Heart left ventricle (tissue), 16 donors: Measurements from ENCODE around the gene ABCB7. TPM values are rescaled to one million over a fixed set of nuclear protein-coding genes. Genes with fewer than 3 reads are reported as not detected.
A peak's percentile ranks its signal among the peaks of the same experiment; 100 is the strongest.
"Not testable (repeated sequence)": the region's sequence is repeated elsewhere in the genome, so short reads cannot be mapped to it uniquely, and the experiment has no call there.

Experiments
- ATAC-seq, 4 donors: fragments of 200-7000 bp; cut with Tn5 transposase; one replicate each; pipeline ENCODE4 v1.9.1; 2020 to 2022; ENCODE audit warnings: moderate library complexity in 4 of 4, mild to moderate bottlenecking in 3 of 4, moderate number of reproducible peaks in 1 of 4
- DNase-seq, 5 donors: peaks; one replicate each; pipeline ENCODE4 v3.0.0-alpha.2; 2020
- H3K27ac ChIP-seq, 12 donors: fragments of 200-600 bp; sonication (generic) in 4 of 12; one replicate each; pipeline versions ENCODE4 v1.5.0 to v1.8.0; 2016 to 2022; ENCODE audit warnings: mild to moderate bottlenecking in 2 of 12
- H3K27me3 ChIP-seq, 9 donors: fragments of 200-600 bp; sonication (generic) in 2 of 9; one replicate each; pipeline versions ENCODE4 v1.5.1 to v1.8.0; 2016 to 2022; ENCODE audit warnings: mild to moderate bottlenecking in 3 of 9
- H3K36me3 ChIP-seq, 9 donors: fragments of 200-600 bp; sonication (generic) in 2 of 9; one replicate each; pipeline versions ENCODE4 v1.5.0 to v1.8.0; 2018 to 2022; ENCODE audit warnings: mild to moderate bottlenecking in 2 of 9
- H3K4me1 ChIP-seq, 12 donors: fragments of 200-600 bp; sonication (generic) in 4 of 12; one replicate each; pipeline versions ENCODE4 v1.5.0 to v1.8.0; 2016 to 2022; ENCODE audit warnings: mild to moderate bottlenecking in 3 of 12
- H3K4me3 ChIP-seq, 12 donors: fragments of 200-600 bp; sonication (generic) in 4 of 12; one replicate each; pipeline versions ENCODE4 v1.5.0 to v1.8.0; 2017 to 2022; ENCODE audit warnings: mild to moderate bottlenecking in 9 of 12, moderate library complexity in 4 of 12
- H3K9me3 ChIP-seq, 12 donors: fragments of 200-600 bp; sonication (generic) in 4 of 12; one replicate each; pipeline versions ENCODE4 v1.5.0 to v1.8.0; 2016 to 2022; ENCODE audit warnings: mild to moderate bottlenecking in 1 of 12
- CTCF ChIP-seq, 12 donors: fragments of 200-600 bp; sonication (generic) in 4 of 12; IDR thresholded peaks; one replicate each; pipeline versions ENCODE4 v1.5.0 to v1.8.0; 2018 to 2022; ENCODE audit warnings: antibody characterized with exemption in 12 of 12, mild to moderate bottlenecking in 5 of 12
- POLR2A ChIP-seq, 2 donors: fragments of 450-650 bp; IDR thresholded peaks; one replicate each; pipeline ENCODE4 v1.6.1; 2017; ENCODE audit warnings: antibody characterized with exemption in 2 of 2, mild to moderate bottlenecking in 2 of 2, moderate library complexity in 2 of 2
- WGBS, 4 donors: extraction: QIAGEN DNeasy Blood & Tissue Kit in 2 of 4; methylation state at CpG; one replicate each; pipeline versions ENCODE4 v1.1.5 to v1.1.7; 2013 to 2018; 5-methylcytosine and 5-hydroxymethylcytosine counted together
- intact Hi-C, 10 donors: fragments of 100-400 bp; cut with DNase I; formaldehyde crosslinking; loops; one replicate each; pipeline versions ENCODE4 v1.11.1 to v1.14.2; 2022
- polyA plus RNA-seq, 2 donors: library from polyadenylated mRNA; stranded (reverse); fragments of 200-250 nt; gene quantifications; one replicate each; pipeline ENCODE4 v1.2.3, GENCODE V29; 2013
- total RNA-seq, 9 donors: library from RNA; depleted of rRNA in 2 of 9; stranded (reverse); fragments of >200 nt in 2 of 9; fragmentation: NEBNext Ultra II Directional in 3 of 9; extraction: Animal tissue kit (Norgen Biotek cat#: 25700) in 3 of 9; gene quantifications; one replicate each; pipeline versions ENCODE4 v1.1.0 to v1.2.4, GENCODE V29; 2016 to 2023
- donor health status: ischemic (EF 13 %, LVEDD 7.1; RV severe dilation, severe dysfunction).
- donor health status: healthy with polysubstance abuse.
- donor health status: DM: no; HTN: yes; CAD: no.
- donor health status: DM: no; HTN: no; CAD: no.
- donor health status: ischemic (EF 25% LVEDD 6.9; RV normal size, moderate dysfunction).
- donor health status: ischemic (EF 25% LVEDD 5.7; RV mildly dilated, moderate dysfunction).
- donor health status: healthy.
- donor health status: DM: yes; HTN: yes; CAD: no.
- donor health status: ischemic (EF 35%, LVEDD 5.7; RV mildly dilated, moderate dysfunction).
- donor health status: nonischemic (EF 11% LVEDD 7.7; RV severe dilation, severe dysfunction).
- donor health status: DM: yes; HTN: yes; CAD: no.
- donor health status: PGD.
- donor health status: ischemic (EF 29% LVEDD 5.4; RV normal size, mild dysfunction).
- donor health status: nonischemic (EF 23%, LVEDD 6.1; RV moderate dilation, normal function).

ABCB7 gene
- total and polyA plus RNA-seq, 11 donors = 14.4 to 58.5 (median 32.8) TPM

- 42 to 50% (median 47%) methylated on average over 3 of the region's 3 CpGs for WGBS, 4 donors
- intact Hi-C loops = loop anchor here in 2 of 10 donors (10.0 kb wide), 1 partner anchor 123 kb away; the partner anchor contains the start of gene UPRT (in 2 of the 2)
- ATAC-seq (no peak), DNase-seq (no peak)
- H3K4me1 ChIP-seq = peaks cover 0 to 20% (median 5%) of the 10 kb centered on the region in 12 donors
- H3K36me3 ChIP-seq = peaks cover 0 to 2% (median 0%) of the 10 kb centered on the region in 9 donors
- no peak overlapping the region for H3K4me3 ChIP-seq
- peaks cover 0 to 6% (median 0%) of the 10 kb centered on the region in 12 donors for H3K9me3 ChIP-seq
- no peaks in the 10 kb centered on the region for H3K27me3 ChIP-seq
- H3K27ac ChIP-seq = no peak overlapping the region
- TF ChIP-seq POLR2A (IDR thresholded peaks at IDR 0.05) (no peak), CTCF (IDR thresholded peaks at IDR 0.05) (no peak)
Observed at GRCh38 chrX:75151827-75152592, 4.1 kb downstream of the ABCB7 start.

- H3K9me3 ChIP-seq = peaks cover 0 to 8% (median 0%) of the 10 kb centered on the region in 12 donors
- no peak for DNase-seq
- H3K27me3 ChIP-seq = no peaks in the 10 kb centered on the region
- peaks cover 0 to 2% (median 0%) of the 10 kb centered on the region in 9 donors for H3K36me3 ChIP-seq
- H3K4me1 ChIP-seq = peaks cover 0 to 14% (median 5%) of the 10 kb centered on the region in 12 donors
- intact Hi-C loops = loop anchor here in 2 of 10 donors (10.0 kb wide), 1 partner anchor 125 kb away; the partner anchor contains the start of gene UPRT (in 2 of the 2)
- TF ChIP-seq POLR2A (IDR thresholded peaks at IDR 0.05) = no peak
- no peak for TF ChIP-seq CTCF (IDR thresholded peaks at IDR 0.05)
- WGBS, 4 donors = 65 to 84% (median 81%) methylated on average over 1 of the region's 1 CpG
- no peak for ATAC-seq
- no peak overlapping the region for H3K27ac ChIP-seq
- H3K4me3 ChIP-seq = no peak overlapping the region
Observed at GRCh38 chrX:75149654-75150053, 6.4 kb downstream of the ABCB7 start.

GRCh38 chrX:75132672-75133071 is 23.4 kb downstream of the ABCB7 start:
- H3K27me3 ChIP-seq = no peaks in the 10 kb centered on the region
- intact Hi-C loops = no loop called here
- H3K4me1 ChIP-seq = peaks cover 0 to 6% (median 0%) of the 10 kb centered on the region in 12 donors
- DNase-seq (no peak), ATAC-seq (no peak)
- H3K27ac ChIP-seq = peak overlapping the region in 3 of 12 donors; percentile 4 to 23 (median 13)
- WGBS, 4 donors = 61 to 86% (median 75%) methylated on average over 5 of the region's 5 CpGs
- no peak overlapping the region for H3K4me3 ChIP-seq
- H3K9me3 ChIP-seq = peaks cover 0 to 14% (median 0%) of the 10 kb centered on the region in 12 donors
- no peaks in the 10 kb centered on the region for H3K36me3 ChIP-seq
- TF ChIP-seq POLR2A (IDR thresholded peaks at IDR 0.05) = no peak
- TF ChIP-seq CTCF (IDR thresholded peaks at IDR 0.05) = no peak

- Histone ChIP-seq H3K27ac (peak overlapping the region in 6 of 12 donors; percentile 1 to 52 (median 8)), H3K4me1 (peaks cover 0 to 6% (median 0%) of the 10 kb centered on the region in 12 donors), H3K36me3 (no peaks in the 10 kb centered on the region), H3K4me3 (no peak overlapping the region), H3K27me3 (no peaks in the 10 kb centered on the region), H3K9me3 (peaks cover 0 to 12% (median 0%) of the 10 kb centered on the region in 12 donors)
- DNase-seq (peak in 3 of 5 donors; percentile 5 to 39 (median 35)), ATAC-seq (peak in 3 of 4 donors; percentile 54 to 76 (median 66))
- intact Hi-C loops = no loop called here
- TF ChIP-seq POLR2A (IDR thresholded peaks at IDR 0.05) = no peak
- TF ChIP-seq CTCF (IDR thresholded peaks at IDR 0.05) = no peak
- 69 to 78% (median 70%) methylated on average over 7 to 9 of the region's 9 CpGs for WGBS, 4 donors
Observed at GRCh38 chrX:75131973-75132627, 24.0 kb downstream of the ABCB7 start.

GRCh38 chrX:75129069-75129468 is 27.0 kb downstream of the ABCB7 start:
- intact Hi-C loops, H3K27ac ChIP-seq, H3K36me3 ChIP-seq, ATAC-seq, H3K4me1 ChIP-seq, H3K4me3 ChIP-seq, H3K27me3 ChIP-seq, H3K9me3 ChIP-seq, DNase-seq: not testable (repeated sequence)
- WGBS, 4 donors = 95 to 98% (median 96%) methylated on average over 4 of the region's 4 CpGs
